Mucosa of descending colon (tissue), 3 donors: ENCODE data around the gene G6PC3. TPM values are rescaled to one million over a fixed set of nuclear protein-coding genes. Genes with fewer than 3 reads are reported as not detected.
"Not testable (repeated sequence)": the region's sequence is repeated elsewhere in the genome, so short reads cannot be mapped to it uniquely, and the experiment has no call there.

Experiments
- ATAC-seq: fragments of 200-7000 bp; cut with Tn5 transposase; one replicate; pipeline ENCODE4 v1.9.1; 2020; ENCODE audit warnings: mild to moderate bottlenecking, moderate library complexity
- DNase-seq, 3 donors: peaks; one replicate each; pipeline ENCODE4 v3.0.0-alpha.2; 2020
- H3K36me3 ChIP-seq: fragments of 200-600 bp; one replicate; pipeline ENCODE4 v1.8.0; 2021; ENCODE audit warnings: low read depth, mild to moderate bottlenecking
- H3K4me1 ChIP-seq: fragments of 200-600 bp; one replicate; pipeline ENCODE4 v1.8.0; 2021; ENCODE audit warnings: low read depth, mild to moderate bottlenecking
- H3K4me3 ChIP-seq: fragments of 200-600 bp; one replicate; pipeline ENCODE4 v1.8.0; 2021; ENCODE audit warnings: mild to moderate bottlenecking
- H3K9me3 ChIP-seq: fragments of 200-600 bp; one replicate; pipeline ENCODE4 v1.8.0; 2021; ENCODE audit warnings: mild to moderate bottlenecking
- intact Hi-C, 2 donors: fragments of 100-400 bp; cut with DNase I in 1 of 2; cut with micrococcal nuclease in 1 of 2; formaldehyde crosslinking; loops; one replicate each; pipeline versions ENCODE4 v1.11.0 to v1.11.1; 2022; cut with DNase I, micrococcal nuclease
- total RNA-seq, 3 donors: library from RNA; stranded (reverse); fragmentation: NEBNext Ultra II Directional in 2 of 3; extraction: Animal tissue kit (Norgen Biotek cat#: 25700) in 2 of 3; gene quantifications; one replicate each; pipeline versions ENCODE4 v1.2.1 to v1.2.4, GENCODE V29; 2021 to 2023
- TF ChIP-seq, protein P1 (sequence below): fragments of 200-600 bp; IDR thresholded peaks from one replicate; pipeline ENCODE4 v1.8.0; 2022; ENCODE audit warnings: antibody characterized with exemption, mild to moderate bottlenecking
- donor health status: DM: no; HTN: no; CAD: no; lungs with moderate emphysema.
- donor health status: DM: no; HTN: no; CAD: no.
- donor health status: DM: no; HTN: yes; CAD: no.

G6PC3 gene
- total RNA-seq, 3 donors from 2014 or later = 29.5 to 48.1 (median 30.0) TPM

DNA sequence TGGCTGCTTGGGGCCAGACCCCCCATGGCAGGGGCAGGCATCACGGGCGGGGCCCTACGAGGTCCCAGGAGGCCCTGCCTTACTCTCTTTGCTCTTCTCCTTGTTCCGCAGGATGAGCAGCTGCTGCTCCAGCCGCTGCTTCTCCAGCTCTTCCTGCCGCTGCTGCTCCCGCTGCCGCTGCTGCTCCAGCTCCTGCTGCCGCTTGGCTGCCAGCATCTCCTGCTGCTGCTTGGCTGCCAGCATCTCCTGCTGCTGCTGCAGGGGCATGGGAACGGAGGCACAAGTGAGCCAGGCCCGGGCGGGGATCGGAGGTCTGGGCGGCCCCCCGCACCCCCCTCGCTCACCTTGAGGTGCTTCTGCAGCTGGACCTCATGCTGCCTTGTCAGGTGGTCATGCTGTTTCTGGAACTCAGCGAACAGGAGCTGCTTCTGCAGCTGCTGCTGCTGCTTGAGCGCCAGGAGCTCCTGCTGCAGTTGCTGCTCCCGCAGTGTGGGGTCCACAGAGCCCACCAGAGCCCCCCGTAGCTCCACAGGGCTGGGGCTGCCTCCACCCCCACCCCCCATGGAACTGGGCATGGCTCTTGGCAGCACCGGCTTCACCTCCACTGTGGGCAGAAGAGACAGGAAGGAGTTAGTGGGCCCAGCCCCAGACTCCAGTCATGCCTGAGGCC lies 22.8 kb downstream of the G6PC3 start:
- no peaks in the 10 kb centered on the region for H3K36me3 ChIP-seq
- TF ChIP-seq, protein P1, sequence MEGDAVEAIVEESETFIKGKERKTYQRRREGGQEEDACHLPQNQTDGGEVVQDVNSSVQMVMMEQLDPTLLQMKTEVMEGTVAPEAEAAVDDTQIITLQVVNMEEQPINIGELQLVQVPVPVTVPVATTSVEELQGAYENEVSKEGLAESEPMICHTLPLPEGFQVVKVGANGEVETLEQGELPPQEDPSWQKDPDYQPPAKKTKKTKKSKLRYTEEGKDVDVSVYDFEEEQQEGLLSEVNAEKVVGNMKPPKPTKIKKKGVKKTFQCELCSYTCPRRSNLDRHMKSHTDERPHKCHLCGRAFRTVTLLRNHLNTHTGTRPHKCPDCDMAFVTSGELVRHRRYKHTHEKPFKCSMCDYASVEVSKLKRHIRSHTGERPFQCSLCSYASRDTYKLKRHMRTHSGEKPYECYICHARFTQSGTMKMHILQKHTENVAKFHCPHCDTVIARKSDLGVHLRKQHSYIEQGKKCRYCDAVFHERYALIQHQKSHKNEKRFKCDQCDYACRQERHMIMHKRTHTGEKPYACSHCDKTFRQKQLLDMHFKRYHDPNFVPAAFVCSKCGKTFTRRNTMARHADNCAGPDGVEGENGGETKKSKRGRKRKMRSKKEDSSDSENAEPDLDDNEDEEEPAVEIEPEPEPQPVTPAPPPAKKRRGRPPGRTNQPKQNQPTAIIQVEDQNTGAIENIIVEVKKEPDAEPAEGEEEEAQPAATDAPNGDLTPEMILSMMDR = no peak
- no peak for DNase-seq

DNA sequence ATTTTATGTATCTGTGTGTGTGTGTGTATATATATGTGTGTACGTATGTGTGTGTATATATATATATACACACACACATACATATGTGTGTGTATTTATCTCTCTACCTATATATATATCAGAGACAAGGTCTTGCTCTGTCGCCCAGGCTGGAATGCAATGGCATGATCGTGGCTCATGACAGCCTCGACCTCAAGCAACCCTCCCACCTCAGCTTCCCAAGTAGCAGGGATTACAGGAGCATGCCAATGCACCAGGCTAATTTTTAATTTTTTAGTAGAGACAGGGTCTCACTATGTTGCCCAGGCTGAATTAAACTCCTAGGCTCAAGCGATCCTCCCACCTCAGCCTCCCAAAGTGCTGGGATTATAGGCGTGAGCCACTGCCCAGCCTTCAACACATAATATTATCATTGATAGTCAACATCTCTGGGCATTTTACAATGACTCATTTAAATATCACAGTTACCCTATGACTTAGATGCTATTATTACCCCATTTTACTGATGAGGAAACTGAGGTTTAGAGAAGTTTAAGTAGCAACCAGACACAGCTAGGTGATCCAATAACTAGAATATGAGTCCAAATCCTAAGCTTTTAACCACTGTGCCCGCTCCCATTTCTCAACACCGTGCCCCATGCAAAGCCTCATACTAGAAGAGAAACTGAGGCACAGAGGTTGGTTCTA lies 24.3 kb downstream of the G6PC3 start:
- Histone ChIP-seq H3K36me3 (no peaks in the 10 kb centered on the region), H3K4me3 (no peak overlapping the region), H3K4me1 (peaks cover 17% of the 10 kb centered on the region), H3K9me3 (no peaks in the 10 kb centered on the region)
- TF ChIP-seq, protein P1 = no peak
- intact Hi-C loops = no loop called here
- DNase-seq = no peak
- no peak for ATAC-seq

More for the DNA sequence above, 22.8 kb downstream of the G6PC3 start:
- intact Hi-C loops = no loop called here
- Histone ChIP-seq H3K4me1 (peaks cover 17% of the 10 kb centered on the region), H3K9me3 (no peaks in the 10 kb centered on the region), H3K4me3 (no peak overlapping the region)
- ATAC-seq = no peak

DNA sequence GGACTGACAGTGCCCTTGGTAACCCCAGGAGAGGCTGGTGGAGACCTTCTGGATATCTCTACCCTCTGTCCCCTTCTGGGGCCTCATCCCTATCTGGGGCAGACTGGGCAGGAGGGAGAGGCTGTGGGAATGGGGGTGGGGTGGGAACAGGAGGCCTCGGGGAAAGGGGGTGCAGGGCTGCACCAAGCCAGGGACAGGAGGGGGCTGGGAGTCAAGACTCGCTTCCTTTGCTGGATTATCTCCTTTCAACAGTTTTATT lies 24.8 kb downstream of the G6PC3 start:
- H3K36me3 ChIP-seq = no peaks in the 10 kb centered on the region
- H3K9me3 ChIP-seq = no peaks in the 10 kb centered on the region
- TF ChIP-seq, protein P1 = no peak
- intact Hi-C loops = no loop called here
- H3K4me1 ChIP-seq = peaks cover 17% of the 10 kb centered on the region
- ATAC-seq (no peak), DNase-seq (no peak)
- no peak overlapping the region for H3K4me3 ChIP-seq

DNA sequence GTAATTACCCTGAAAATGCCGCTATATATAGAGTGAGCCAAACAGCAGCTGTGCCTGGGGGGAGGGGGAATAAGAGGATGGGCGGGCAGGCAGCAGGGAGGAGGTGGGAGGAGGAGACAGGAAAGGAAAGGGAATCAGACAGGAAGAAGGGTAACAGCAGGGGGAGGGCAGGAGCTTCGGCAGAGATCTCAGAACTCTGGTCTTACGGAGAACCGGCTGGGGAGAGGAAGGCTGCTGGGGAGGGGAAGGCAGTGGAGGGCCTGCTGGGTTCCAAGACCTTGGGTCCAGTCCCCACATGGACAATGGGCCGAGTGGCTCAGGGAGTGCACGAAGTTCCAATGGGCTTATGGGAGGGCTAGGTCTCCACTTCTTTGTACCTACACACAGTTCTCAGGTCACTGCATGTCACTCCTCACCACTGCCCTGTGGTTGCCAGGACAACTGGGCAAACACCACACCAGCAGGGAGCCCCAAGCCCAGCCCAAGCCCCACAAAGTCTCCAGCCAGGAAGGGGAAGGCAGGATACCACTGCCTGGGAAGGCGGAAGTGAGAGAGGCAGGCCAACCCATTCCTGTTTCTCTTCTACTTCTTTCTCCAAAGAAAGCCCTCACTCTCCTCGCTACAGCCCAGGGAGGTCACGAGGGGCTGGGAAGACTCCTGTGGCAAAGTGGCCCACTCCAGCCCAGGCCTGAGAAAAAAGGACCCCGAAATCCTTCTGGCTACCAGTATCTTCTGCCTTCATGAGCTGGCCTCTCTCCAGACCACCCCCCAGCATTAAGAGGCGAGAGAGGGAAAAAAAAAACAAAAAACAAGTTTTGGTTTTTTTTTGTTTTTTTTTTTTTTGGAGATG lies 25.3 kb downstream of the G6PC3 start:
- H3K4me3 ChIP-seq = no peak overlapping the region
- ATAC-seq = peak; percentile 86
- H3K9me3 ChIP-seq = no peaks in the 10 kb centered on the region
- peaks cover 17% of the 10 kb centered on the region for H3K4me1 ChIP-seq
- DNase-seq = peak; percentile 62 to 78 (median 67)
- intact Hi-C loops = no loop called here
- H3K36me3 ChIP-seq = no peaks in the 10 kb centered on the region
- TF ChIP-seq, protein P1 = no peak

DNA sequence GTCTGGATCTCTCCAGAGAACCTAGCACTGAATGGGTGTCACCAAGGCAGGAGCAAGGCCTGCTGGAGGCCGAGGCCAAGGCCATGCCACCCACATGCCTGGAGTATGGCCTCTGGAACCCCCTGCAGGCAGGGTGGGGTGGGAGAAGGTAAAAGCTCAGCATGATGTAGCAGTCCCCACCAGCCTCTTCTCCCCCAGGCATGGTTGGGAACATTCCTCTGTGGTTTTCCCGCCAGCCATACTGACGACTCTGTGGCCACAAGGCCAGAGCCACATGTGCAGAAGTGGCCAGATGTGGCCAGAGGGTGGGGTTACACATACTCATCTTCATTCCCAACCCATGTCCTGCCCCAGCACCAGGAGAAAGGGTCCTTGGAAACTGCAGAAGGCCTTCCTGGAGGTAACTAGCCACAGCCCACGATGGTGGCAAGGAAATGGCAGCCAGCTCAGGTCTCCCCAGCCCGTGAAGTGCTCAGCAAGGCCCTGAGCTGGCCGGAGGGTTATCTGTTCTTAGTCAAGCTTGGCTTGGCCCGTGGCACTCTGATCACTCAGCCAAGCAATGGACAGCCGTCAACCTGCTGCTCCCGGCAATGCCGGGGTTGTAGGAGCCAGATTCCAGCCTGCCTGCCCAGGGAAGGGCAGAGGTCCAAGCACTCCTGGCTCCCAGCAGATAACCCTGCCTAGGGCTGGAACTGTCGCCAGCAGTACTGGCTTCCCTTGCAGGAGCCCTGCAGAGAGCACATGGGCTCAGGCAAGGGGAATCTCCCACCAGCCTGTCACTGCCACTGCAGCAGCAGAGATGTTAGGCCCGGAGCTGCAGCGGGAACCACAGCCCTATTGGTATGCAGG lies 26.8 kb downstream of the G6PC3 start:
- no peak overlapping the region for H3K4me3 ChIP-seq
- no peaks in the 10 kb centered on the region for H3K9me3 ChIP-seq
- ATAC-seq (no peak), DNase-seq (no peak)
- intact Hi-C loops = no loop called here
- H3K4me1 ChIP-seq = peaks cover 17% of the 10 kb centered on the region
- H3K36me3 ChIP-seq = no peaks in the 10 kb centered on the region
- TF ChIP-seq, protein P1 = no peak

DNA sequence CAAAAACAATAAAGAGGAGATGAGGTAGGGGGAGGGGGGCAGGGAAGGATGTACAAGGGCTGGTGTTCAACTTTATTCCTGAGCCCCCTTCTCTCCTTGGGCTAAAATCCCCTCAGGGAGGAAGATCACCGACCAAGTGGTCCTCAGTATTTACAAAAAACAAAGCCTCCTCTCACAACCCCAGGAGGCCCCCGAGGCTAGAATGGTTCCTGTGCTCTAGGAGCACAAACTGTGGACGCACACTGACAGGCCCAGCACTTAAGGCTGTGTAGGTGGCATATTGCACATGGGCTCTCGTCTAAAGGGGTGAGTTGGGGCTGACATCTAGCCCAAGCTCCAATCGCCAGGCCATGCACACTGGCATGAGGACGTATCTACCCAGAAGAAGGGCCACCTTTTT lies 31.3 kb downstream of the G6PC3 start:
- H3K4me3 ChIP-seq, ATAC-seq, H3K4me1 ChIP-seq, H3K36me3 ChIP-seq, intact Hi-C loops, DNase-seq, H3K9me3 ChIP-seq: not testable (repeated sequence)
